HG02970 (cell line): ENCODE data around the gene DUSP1.
A peak's percentile ranks its signal among the peaks of the same experiment; 100 is the strongest.
"Not testable (repeated sequence)": the region's sequence is repeated elsewhere in the genome, so short reads cannot be mapped to it uniquely, and the experiment has no call there.

Experiments used
- ATAC-seq: cut with Tn5 transposase; IDR thresholded peaks from one replicate; pipeline ENCODE4 v1.9.1; 2021; ENCODE audit warnings: mild to moderate bottlenecking, moderate library complexity, moderate number of reproducible peaks; ENCODE audit not compliant: unreplicated experiment, low FRiP score

Gene DUSP1

GRCh38 chr5:172770675-172771438 lies at the start of gene DUSP1:
Gene DUSP1 (minus strand): TSS chr5:172771195. CDS start chr5:172770952, 243 bp downstream.
- peak; percentile 53 for ATAC-seq

DNA sequence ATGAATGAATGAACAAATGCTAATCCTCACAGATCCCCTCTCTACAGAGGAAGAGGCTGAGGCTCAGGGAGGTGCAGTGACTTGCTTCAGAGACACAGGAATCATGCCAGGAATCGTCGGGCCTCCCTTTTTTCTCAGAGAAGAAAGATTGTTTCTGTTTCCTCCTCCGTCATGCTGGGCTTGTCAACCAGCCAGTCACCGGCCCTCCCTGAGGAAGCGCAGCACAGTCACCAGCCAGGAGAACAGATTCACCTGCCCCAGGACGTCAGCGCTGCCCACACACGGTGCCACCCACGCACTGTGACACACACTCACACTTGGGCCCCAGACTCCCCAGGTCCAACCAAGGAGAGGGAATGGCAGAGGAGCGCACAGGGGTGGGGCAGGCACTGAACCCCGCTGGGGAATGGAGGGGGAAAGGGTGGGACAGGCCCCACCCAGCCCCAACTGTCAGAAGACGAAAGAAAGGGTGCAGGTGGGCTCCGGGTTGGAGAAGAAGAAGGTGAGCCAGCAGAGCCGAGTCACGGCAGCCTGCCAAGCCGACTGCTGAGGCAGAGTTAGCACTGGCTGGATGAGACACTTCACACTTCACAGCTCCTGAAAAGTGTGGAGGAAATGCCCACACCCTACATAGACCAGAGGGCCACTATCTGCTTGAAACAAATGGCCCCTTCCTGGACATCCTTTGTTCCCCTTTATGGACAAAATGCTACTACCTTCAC lies 49.2 kb upstream of the DUSP1 start:
- ATAC-seq: no peak

DNA sequence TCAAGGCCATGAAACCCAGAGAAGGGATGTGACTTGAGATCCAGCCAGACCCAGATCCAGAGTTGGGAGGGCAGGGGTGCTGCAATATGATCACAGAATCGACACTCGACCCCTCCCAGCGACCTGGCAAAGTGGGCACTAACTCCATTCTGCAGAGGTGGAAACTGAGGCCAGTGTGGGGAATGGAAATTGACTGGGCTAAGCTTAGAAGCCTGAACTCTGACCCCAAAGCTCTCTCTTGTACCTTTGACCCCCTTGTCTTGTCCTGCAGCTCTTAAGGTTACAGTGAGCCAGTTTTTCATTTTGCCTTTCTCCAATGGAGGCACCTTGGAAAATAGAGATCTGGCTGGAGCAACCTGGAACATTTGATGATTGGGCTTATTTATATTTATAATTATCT lies 48.6 kb upstream of the DUSP1 start:
- ATAC-seq: no peak

GRCh38 chr5:172818081-172818480 lies 47.1 kb upstream of the DUSP1 start:
- no peak for ATAC-seq

GRCh38 chr5:172817664-172818063 lies 46.7 kb upstream of the DUSP1 start:
- no peak for ATAC-seq

- ATAC-seq: no peak
These were observed 46.0 kb upstream of the DUSP1 start for GRCh38 chr5:172816925-172817562.

GRCh38 chr5:172815631-172816030 lies 44.6 kb upstream of the DUSP1 start:
- ATAC-seq: no peak

- not testable (repeated sequence) for ATAC-seq
These were observed 40.0 kb upstream of the DUSP1 start for GRCh38 chr5:172810996-172811395.

DNA sequence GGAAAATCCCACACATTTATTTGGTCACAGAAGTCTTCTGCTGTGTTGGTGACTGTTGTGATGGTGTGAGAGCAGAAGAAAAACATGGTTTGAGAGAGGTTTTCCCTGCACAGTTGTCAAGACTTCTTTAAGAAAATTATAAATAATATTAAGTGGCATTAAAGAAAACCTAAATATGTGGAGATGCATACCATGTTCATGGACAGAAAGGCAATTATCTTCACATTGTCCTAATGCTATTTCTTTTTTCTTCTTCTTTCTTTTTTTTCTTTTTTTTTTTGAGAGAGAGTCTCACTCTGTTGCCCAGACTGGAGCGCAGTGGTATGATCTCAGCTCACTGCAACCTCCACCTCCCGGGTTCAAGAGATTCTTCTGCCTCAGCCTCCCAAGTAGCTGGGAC lies 38.8 kb upstream of the DUSP1 start:
- no peak for ATAC-seq

GRCh38 chr5:172807766-172808311 lies 36.8 kb upstream of the DUSP1 start:
- ATAC-seq: no peak

DNA sequence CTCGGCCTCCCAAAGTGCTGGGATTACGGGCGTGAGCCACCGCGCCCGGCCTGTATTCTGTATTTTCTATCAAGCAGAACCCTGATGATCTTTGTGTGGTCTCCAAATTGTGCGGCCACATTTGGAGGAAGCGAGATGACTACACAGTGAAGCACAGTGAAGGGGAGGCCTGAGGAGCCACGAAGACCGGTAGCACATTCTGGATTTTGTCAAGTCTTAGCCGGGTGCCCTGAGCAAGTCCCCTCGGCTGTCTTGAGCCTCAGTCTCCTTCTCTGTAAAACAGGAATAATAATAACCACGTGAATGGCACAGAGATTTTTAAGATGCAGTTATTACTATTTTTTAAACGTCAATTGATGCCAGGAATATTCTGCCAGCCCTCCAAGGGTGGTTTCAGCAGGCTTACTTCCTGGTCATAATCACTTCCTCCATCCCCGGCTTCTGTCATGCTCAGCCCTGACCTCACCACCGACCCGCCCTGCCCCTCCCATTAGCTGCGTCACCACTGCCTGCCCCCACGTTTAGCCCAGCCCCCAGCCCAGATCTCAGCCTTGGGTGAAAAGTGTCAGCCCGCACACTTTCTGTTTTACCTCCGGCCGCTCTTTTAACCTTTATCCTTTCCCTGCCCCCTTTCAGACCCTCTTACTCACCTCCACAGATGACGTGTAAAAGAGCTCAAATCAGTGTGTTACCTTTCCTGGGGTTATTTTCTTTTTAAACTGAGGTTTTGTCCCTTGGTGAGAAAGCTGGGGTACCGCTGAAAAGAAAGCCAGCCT lies 36.1 kb upstream of the DUSP1 start:
- ATAC-seq: peak; percentile 85

DNA sequence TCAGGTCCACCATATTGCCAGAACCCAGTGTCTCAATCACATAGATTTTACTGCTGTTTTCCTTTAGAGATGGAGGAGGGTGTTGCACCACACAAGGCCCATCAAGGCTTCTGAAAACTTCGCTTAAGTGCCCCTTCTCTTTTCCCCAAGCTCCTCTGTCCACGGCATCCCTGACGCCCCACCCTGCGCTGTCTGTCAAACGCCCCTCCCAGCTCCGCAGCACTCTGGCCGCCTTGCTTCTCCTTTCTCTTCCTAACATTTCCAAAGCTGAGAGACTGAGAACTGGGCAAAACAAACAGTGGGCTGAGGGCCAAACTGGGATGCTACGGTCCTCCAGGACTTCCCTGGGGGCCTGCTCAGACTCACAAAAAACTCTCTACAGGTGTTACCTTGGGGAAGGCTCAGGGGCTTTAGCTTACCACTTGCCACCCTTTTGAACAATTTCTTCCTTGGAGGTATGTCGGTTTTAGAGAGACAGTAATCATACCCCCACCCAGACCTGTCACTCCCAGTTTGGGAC lies 34.8 kb upstream of the DUSP1 start:
- ATAC-seq: no peak

- ATAC-seq: no peak
These were observed 34.2 kb upstream of the DUSP1 start for GRCh38 chr5:172805018-172805683.

DNA sequence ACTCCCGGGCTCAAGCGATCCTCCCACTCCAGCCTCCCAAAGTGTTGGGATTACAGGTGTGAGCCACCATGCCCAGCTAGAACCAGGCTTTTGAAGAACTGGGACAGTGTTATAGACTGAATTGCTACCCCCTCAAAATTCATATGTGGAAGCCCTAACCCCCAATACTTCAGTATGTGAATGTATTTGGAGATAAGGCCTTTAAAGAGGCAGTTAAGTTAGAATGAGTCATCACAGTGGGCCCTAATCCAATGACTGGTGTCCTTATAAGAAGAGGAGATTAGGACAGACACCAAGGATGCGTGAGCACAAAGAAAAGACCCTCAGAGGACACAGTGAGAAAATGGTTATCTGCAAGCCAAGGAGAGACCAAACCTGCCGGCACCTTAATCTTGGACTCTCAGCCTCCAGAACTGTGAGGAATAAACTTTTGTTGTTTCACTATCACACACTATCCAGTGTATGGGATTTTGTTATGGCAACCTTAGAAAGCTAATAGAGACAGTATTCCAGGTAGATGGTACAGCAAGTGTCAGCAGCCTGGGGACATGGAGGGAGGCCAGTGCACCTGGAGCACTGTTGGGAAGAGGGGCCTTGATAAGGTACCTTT lies 31.7 kb upstream of the DUSP1 start:
- ATAC-seq: no peak

DNA sequence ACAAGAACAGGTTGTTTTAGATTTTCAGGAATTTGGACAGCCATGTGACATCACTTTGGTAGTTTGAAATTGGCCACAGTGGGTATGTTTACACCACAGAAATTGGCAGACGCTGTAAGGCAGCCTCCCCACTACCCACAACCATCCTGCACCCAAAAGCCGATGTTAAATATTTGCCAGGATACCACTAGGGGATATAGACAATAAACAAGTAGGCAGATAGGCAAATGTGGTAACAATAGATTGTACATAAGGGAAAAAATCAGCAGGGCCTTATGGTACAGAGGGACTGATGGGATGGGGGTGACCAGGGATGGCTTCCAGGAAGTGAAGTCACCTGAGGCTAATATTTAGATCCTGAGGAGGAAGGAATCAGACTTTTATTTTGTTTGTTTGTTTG lies 31.1 kb upstream of the DUSP1 start:
- no peak for ATAC-seq

DNA sequence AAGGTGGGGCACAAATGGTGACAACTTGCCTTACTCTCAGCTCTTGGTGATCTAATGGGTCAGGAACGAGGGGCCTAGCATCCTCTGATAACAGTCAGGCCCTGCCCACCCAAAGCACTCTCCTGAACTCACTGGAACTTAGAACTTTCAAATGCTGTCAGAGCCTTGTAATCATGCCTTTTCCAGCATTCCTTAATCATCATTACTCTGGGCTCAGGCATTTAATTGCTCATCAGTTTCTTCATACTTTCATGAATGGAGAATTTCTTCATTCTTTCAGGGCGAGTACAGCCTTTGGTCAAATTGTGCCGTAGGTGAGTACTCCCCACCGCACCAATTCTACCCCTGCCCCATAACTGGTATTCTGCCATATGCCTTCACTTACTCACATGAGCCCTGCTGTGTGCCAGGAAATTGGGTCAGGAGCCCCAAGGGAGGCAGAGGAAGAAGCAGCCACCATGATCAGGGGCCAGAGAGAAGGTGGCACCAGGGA lies 30.2 kb upstream of the DUSP1 start:
- no peak for ATAC-seq

DNA sequence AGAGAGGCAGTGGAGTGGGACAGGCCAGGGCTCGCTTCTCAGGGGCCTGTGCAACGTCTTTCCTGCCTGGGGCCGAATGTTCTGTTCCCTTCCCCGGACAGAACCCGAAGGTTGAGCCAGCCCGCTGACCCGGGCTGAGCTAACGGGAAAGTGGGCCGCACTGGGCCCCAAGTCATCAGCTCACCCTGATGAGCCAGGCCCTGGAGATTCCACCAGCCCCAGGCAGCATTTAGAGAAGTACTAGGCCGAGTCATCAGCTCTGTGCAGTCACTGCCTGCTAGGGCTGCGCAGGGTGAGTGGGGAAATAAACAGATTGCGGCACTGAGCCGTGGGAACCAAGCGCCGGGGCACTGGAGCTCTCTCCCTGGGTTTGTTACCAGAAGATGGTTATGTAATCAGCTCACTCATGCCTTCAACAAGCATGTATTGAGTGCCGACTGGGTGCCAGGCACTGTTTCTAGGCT lies 29.1 kb upstream of the DUSP1 start:
- no peak for ATAC-seq

- ATAC-seq: no peak
These were observed 28.4 kb upstream of the DUSP1 start for GRCh38 chr5:172799416-172799815.
